ENCODE data around the gene AP4E1. TPM values are rescaled to one million over a fixed set of nuclear protein-coding genes. Genes with fewer than 3 reads are reported as not detected.

The AP4E1 gene
- total and polyA plus RNA-seq, 2 of the 8 experiments (the other 6 are each of a cell fraction or from before 2014, with no cell fraction given): 1.4 to 10.9 TPM

GRCh38 chr15:50879016-50879617 lies 29.4 kb upstream of the AP4E1 start (continued):
- TF ChIP-seq MAX (IDR thresholded peaks at IDR 0.05) (no peak), CHD7 (IDR thresholded peaks at IDR 0.05; ENCODE audit: insufficient replicate concordance, low read length) (no peak), SUZ12 (IDR thresholded peaks at IDR 0.05; ENCODE audit: low read length) (no peak), CHD1 (IDR thresholded peaks at IDR 0.05; ENCODE audit: low read depth, low read length) (no peak), TAF1 (IDR thresholded peaks at IDR 0.05; ENCODE audit: low read depth, low read length) (no peak)
